K562 treated with DMSO at 1 percent for 12 hours (cell line): ENCODE data around the gene INKA1. TPM values are rescaled to one million over a fixed set of nuclear protein-coding genes. Genes with fewer than 3 reads are reported as not detected.

Experiments
- total RNA-seq: library from RNA; unstranded; fragments of 300-600 nt; gene quantifications from 2 replicates; pipeline ENCODE4 v1.2.3, GENCODE V29; 2022; ENCODE audit not compliant: insufficient read depth

The INKA1 gene
- total RNA-seq = 1.7 and 3.5 TPM in 2 replicates

GRCh38 chr3:49802719-49803464 is at the start of gene INKA1:
Gene INKA1, plus strand, starts transcription at chr3:49803261. Its CDS starts 132 bp downstream, at chr3:49803393.

DNA sequence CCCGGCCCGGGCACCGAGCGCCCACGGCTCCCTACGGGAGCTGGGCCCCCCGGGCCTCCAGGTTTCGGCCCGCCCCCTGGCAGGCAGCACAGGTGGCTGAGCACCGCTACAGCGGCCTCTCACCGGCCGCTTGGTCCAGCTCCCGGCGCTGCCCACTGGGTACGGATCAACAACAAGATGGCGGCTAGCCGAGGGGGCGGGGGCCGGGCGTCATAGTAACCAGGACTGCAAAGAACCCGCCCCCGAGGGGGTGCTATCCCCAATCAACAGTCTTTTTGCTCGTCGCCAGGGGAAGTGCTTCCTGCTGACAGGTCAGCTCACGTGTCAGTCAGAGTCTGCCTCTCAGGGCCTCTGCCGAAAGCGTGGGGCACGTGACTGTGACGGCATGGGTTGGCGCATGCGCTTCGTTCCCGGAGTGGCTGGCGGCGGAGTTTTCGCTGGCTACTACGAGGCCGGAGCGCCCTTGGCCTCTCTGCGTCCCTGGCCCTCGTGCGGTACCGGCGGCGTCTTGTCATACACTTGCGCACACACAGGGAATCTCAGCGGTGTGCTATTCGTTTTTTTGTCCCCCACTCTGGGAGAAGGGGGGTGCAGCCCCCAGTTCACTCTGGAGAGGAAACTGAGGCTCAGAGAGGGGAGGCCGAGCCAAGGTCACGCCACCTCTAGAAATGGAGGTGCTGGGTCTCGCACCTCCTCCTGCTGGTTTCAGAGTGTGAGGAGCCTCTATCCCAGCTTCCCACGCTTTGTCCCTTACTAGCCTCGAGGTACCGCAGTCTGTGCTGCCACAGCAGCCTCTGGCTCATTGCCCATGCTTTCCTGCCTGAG is 16.5 kb upstream of the INKA1 start, which contains the start of gene IP6K1:
TSS of gene IP6K1 (minus strand) at position 186 of the 825 bp plus-strand sequence. CDS start 38,502 bp downstream, outside the sequence.

DNA sequence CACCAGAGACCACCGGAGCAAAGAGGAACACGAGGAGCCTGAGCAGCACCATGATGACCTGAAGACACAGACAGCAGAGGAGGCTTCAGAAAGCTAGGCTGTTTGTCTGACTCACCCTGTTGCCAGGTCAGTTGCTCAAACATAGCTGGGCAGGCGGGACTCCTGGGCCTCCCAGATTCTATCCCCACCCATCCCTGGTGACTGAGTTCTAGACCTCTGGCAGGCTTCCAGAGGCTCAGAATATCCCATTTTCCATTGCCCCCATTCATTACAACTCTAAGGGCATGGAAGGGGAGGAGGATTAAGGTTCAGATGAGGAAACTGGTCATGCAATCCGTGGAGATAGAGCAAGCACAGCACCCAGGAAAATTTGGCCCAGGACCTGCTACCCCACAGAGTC is 3.3 kb upstream of the INKA1 start, which contains the start of gene CDHR4:
TSS of gene CDHR4 (minus strand) at position 113 of the 400 bp plus-strand sequence. CDS start at position 52, 61 bp downstream.

DNA sequence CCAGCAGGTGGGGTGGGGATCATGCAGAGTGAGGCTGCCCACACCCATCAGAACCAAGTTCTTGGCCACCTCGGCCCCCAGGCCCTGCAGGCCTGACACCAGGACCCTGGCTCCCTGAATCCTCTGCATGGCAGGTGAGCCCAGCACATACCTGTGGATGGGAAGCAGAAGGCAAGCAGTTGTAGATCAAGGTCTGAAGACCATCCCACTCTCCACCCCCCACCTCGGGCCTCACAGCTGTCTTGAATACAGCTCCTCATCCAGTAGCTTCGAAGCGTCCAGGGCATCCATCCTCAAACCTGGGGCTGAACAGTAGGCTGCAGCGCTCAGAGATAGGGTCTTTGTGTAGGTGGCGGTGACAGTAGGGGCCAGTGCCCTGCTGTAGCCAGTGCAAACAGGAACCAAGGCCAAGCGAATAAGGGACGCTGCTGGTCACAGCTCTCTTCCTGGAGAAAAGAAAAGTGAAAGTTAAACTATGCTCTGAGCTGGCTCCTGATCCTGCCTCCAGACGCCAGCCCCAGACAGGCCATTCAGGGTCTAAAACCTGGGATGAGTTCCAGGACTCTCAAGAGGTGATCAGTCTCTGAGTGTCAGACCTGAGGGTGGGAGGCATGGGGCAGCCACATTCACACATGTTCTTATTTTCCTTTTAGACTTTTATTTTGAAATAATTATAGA is 10.6 kb downstream of the INKA1 start, which contains the start of gene UBA7:
TSS of gene UBA7 (minus strand) at position 457 of the 678 bp plus-strand sequence. CDS start at position 291, 166 bp downstream.

Other genes with a start within 250 kb of the INKA1 start
- gene BSN, start 248.8 kb upstream of the INKA1 start, total RNA-seq = 0.07 and 0.17 TPM in 2 replicates
- 96.5 and 122 TPM in 2 replicates for gene APEH, start 128.9 kb upstream of the INKA1 start, total RNA-seq
- 0.57 and 2.5 TPM in 2 replicates for gene MST1, start 113.8 kb upstream of the INKA1 start, total RNA-seq
- 24.4 and 32.7 TPM in 2 replicates for gene RNF123, start 113.7 kb upstream of the INKA1 start, total RNA-seq
- gene AMIGO3, start 83.6 kb upstream of the INKA1 start, total RNA-seq = 2.6 and 6.2 TPM in 2 replicates
- gene GMPPB, start 79.3 kb upstream of the INKA1 start, total RNA-seq = 10.2 and 15.5 TPM in 2 replicates
- gene IP6K1, start 16.7 kb upstream of the INKA1 start, total RNA-seq = 22.7 and 36.2 TPM in 2 replicates
- gene CDHR4, start 3.4 kb upstream of the INKA1 start, total RNA-seq = not detected in 2 replicates
- gene UBA7, start 10.7 kb downstream of the INKA1 start, total RNA-seq = 13.2 and 13.4 TPM in 2 replicates
- gene TRAIP, start 53.3 kb downstream of the INKA1 start, total RNA-seq = 16.7 and 24.1 TPM in 2 replicates
- not detected in 2 replicates for gene CAMKV, start 66.6 kb downstream of the INKA1 start, total RNA-seq
- 1.7 and 7.2 TPM in 2 replicates for gene MST1R, start 100.6 kb downstream of the INKA1 start, total RNA-seq
- 11.1 and 13.7 TPM in 2 replicates for gene MON1A, start 126.5 kb downstream of the INKA1 start, total RNA-seq
- 23.7 and 45.8 TPM in 2 replicates for gene RBM6, start 136.9 kb downstream of the INKA1 start, total RNA-seq